Measurements from ENCODE around the gene GATAD1.

- no peak for TF ChIP-seq CTCF (conservative IDR thresholded peaks at IDR 0.05; ENCODE audit: low read depth, low read length)
- no peak for TF ChIP-seq EZH2 (IDR thresholded peaks at IDR 0.05; ENCODE audit: low read length, unreplicated experiment)
- no peak for TF ChIP-seq EZH2phosphoT487 (IDR thresholded peaks at IDR 0.05; ENCODE audit: borderline replicate concordance, low read length)
These were observed 34.5 kb upstream of the GATAD1 start for GRCh38 chr7:92412745-92413144.
